Epithelial cell of umbilical artery (primary cell): ENCODE results near the gene RAD9B. TPM values are rescaled to one million over a fixed set of nuclear protein-coding genes. Genes with fewer than 3 reads are reported as not detected.

Experiments used
- total RNA-seq: library from RNA; depleted of rRNA; stranded (reverse); fragments of >200 nt; gene quantifications from 2 replicates; pipeline ENCODE4 v1.2.3, GENCODE V29; 2014

The RAD9B gene
- under 0.01 and 0.30 TPM in 2 replicates for total RNA-seq

DNA sequence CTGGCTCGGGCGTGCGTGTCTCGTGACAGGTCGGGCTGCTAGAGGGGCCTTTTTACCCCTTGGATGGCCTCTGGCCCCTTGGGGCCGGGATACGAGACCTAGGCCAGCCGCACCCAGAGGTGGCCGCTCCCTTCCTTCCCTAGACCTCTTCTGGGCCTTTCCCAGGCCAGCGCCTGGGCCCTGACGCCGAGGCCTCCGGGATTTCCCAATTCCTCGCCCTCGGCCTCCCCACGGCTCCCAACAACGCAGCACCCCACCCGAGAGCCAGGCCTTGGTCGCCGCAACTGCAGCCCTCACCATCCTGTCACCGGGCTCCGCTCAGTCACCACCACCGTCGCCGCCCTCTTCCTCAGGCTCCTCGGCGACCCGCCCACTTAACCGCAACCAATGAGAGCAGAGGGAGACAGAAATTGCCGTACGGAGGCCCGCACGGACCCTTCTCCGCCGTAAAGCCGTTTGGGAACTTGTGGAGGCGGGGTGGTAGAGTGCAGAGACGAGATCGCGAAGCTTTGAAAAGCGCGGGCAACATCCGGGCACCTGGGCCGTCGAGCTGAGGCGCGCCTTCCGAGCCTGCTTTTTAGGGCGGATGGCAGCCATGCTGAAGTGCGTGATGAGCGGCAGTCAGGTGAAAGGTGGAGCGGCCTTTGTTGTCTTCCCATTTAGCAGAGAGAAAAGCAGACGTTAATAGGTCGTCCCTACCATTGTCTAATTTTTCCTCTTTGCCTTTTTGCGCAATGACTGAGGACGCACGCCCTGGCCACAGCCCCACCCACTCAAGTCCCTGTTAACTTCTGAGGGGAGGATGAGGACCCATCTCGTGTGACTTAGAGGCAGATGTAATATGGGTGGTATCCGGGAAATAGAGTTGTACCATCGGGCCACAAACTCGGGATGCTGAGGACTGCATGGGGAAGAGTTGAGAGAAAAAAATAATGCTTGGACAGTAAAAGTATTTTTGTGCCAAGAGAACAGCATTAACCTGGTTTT is at the start of gene RAD9B, which contains the start of gene VPS29:
TSS of gene RAD9B (plus strand) at position 580 of the 987 bp plus-strand sequence. CDS start at position 587, 7 bp downstream.
TSS of gene VPS29 (minus strand) at position 360 of the 987 bp plus-strand sequence. CDS start at position 300, 60 bp downstream.

DNA sequence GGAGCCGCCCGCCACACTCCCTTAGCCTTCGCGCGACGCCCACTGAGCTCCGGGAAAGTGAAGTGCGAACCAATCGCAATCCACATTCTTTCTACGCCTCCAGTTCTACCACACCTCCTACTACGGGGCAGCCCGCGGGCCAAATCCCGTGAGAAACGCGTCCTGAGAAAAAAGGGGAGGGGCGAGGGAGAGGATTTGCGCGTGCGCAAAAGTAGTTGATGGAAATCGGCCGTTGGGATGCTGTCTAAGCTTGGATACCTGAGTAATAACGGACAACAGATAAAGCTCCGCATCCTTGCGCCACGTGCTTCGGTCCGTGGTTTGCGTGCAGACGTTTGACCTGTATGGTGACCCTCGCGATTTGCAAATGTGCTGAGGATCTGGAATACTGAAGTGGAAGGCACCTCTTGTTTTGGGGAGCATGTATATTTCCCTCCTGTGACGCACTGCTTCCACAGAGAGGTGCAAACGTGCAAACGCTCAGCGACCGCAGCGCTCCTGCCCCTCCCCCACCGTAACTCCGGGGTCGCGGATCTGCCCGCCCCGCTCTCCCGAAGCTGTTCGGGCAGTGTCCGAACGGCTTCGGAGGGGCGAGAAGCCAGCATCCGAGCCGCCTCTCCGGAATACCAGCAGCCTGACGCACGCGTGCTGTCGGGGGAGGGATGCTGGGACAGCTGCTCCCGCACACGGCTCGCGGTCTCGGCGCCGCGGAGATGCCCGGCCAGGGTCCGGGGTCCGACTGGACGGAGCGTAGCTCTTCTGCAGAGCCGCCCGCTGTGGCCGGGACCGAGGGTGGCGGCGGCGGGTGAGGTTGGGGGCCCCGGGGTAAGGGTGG is 33.7 kb upstream of the RAD9B start, which contains the start of the genes FAM216A and GPN3:
TSS of gene FAM216A (plus strand) at position 632 of the 835 bp plus-strand sequence. CDS start at position 663, 31 bp downstream.
TSS of gene GPN3 (minus strand) at position 44 of the 835 bp plus-strand sequence. CDS start 54 bp downstream, outside the sequence.

Other genes starting within 250 kb of the RAD9B start
- gene ATP2A2, start 221.1 kb upstream of the RAD9B start, total RNA-seq = 96.8 and 98.6 TPM in 2 replicates
- gene ANAPC7, start 98.6 kb upstream of the RAD9B start, total RNA-seq = 53.6 and 72.0 TPM in 2 replicates
- gene ARPC3, start 52.0 kb upstream of the RAD9B start, total RNA-seq = 336 and 529 TPM in 2 replicates
- gene GPN3, start 34.1 kb upstream of the RAD9B start, total RNA-seq = 29.6 and 31.3 TPM in 2 replicates
- 22.0 and 24.0 TPM in 2 replicates for gene FAM216A, start 33.5 kb upstream of the RAD9B start, total RNA-seq
- gene VPS29, start 220 bp upstream of the RAD9B start, total RNA-seq = 78.0 and 249 TPM in 2 replicates
- gene PPTC7, start 81.0 kb downstream of the RAD9B start, total RNA-seq = 8.8 and 11.4 TPM in 2 replicates
- gene TCTN1, start 111.8 kb downstream of the RAD9B start, total RNA-seq = 8.1 and 10.9 TPM in 2 replicates
- gene HVCN1, start 186.8 kb downstream of the RAD9B start, total RNA-seq = 3.6 and 7.4 TPM in 2 replicates
- gene PPP1CC, start 240.6 kb downstream of the RAD9B start, total RNA-seq = 152 and 168 TPM in 2 replicates